Measurements from ENCODE around the gene ZNF385C.
"Not testable (repeated sequence)": the region's sequence is repeated elsewhere in the genome, so short reads cannot be mapped to it uniquely, and the experiment has no call there.

- not testable (repeated sequence) for TF ChIP-seq CTCF (IDR thresholded peaks at IDR 0.05); EZH2 (IDR thresholded peaks at IDR 0.05; ENCODE audit: borderline replicate concordance, insufficient read depth, low read depth, low read length, poor library complexity, severe bottlenecking)
Observed at GRCh38 chr17:42012363-42012762, 85.9 kb downstream of the ZNF385C start.

Measured in B cell (primary cell).